ENCODE results near the gene CERS3.

GRCh38 chr15:100565591-100565990, 36.8 kb upstream of the CERS3 start:
- TF ChIP-seq EZH2 (IDR thresholded peaks at IDR 0.05; ENCODE audit: insufficient read depth, poor library complexity, severe bottlenecking), result no peak
- TF ChIP-seq EZH2phosphoT487 (IDR thresholded peaks at IDR 0.05; ENCODE audit: insufficient read depth, low read depth), result no peak
